Mesenchymal stem cell (in vitro differentiated cells and primary cell): Measurements from ENCODE around the gene ERI3.

Source experiments
- DNase-seq: peaks from one replicate; pipeline ENCODE4 v3.0.0-alpha.2; 2013
- H2AFZ ChIP-seq: one replicate; pipeline ENCODE4 v1.6.1; 2013; ENCODE audit warnings: low read depth, mild to moderate bottlenecking, control low read depth, inconsistent platforms, low read length, moderate library complexity
- H2AK5ac ChIP-seq: 2 replicates; pipeline ENCODE4 v1.6.1; 2013; ENCODE audit warnings: low read length, moderate library complexity, mild to moderate bottlenecking, inconsistent platforms; ENCODE audit not compliant: severe bottlenecking
- H2BK120ac ChIP-seq: one replicate; pipeline ENCODE4 v1.6.1; 2013; ENCODE audit warnings: low read depth, mild to moderate bottlenecking, inconsistent platforms, low read length, moderate library complexity
- H2BK12ac ChIP-seq, 2 experiments: one replicate each; pipeline ENCODE4 v1.6.1; 2013; ENCODE audit warnings: inconsistent platforms in 2 of 2, low read length in 2 of 2, mild to moderate bottlenecking in 2 of 2, moderate library complexity in 2 of 2, control low read depth in 1 of 2
- H2BK15ac ChIP-seq: one replicate; pipeline ENCODE4 v1.6.1; 2013; ENCODE audit warnings: mild to moderate bottlenecking, low read depth, inconsistent platforms; ENCODE audit not compliant: poor library complexity, severe bottlenecking
- H2BK5ac ChIP-seq: 2 replicates; pipeline ENCODE4 v1.6.1; 2013; ENCODE audit warnings: low read depth, mild to moderate bottlenecking, low read length, control low read depth, inconsistent platforms; ENCODE audit not compliant: poor library complexity, severe bottlenecking
- H3K14ac ChIP-seq, 2 experiments: one replicate each; pipeline ENCODE4 v1.6.1; 2013; ENCODE audit warnings: inconsistent platforms in 2 of 2, low read length in 2 of 2, control low read depth in 1 of 2, mild to moderate bottlenecking in 1 of 2, moderate library complexity in 1 of 2
- H3K18ac ChIP-seq, 2 experiments: one replicate each; pipeline ENCODE4 v1.6.1; 2013; ENCODE audit warnings: inconsistent platforms in 2 of 2, low read length in 2 of 2, control low read depth in 1 of 2, low read depth in 1 of 2, mild to moderate bottlenecking in 1 of 2
- H3K23ac ChIP-seq, 2 experiments: one replicate each; pipeline ENCODE4 v1.6.1; 2013; ENCODE audit warnings: inconsistent platforms in 2 of 2, low read length in 2 of 2, mild to moderate bottlenecking in 2 of 2, moderate library complexity in 2 of 2, control low read depth in 1 of 2
- H3K27ac ChIP-seq: 2 replicates; pipeline ENCODE4 v1.5.1; 2013; ENCODE audit warnings: mild to moderate bottlenecking, moderate library complexity, low read length, control low read depth, inconsistent platforms; ENCODE audit not compliant: poor library complexity, severe bottlenecking
- H3K27me3 ChIP-seq, 2 experiments: 2 replicates each; pipeline versions ENCODE4 v1.6.1 to v1.7.0; 2013; ENCODE audit warnings: low read length in 2 of 2, mild to moderate bottlenecking in 2 of 2, moderate library complexity in 2 of 2, control low read depth in 1 of 2, inconsistent platforms in 1 of 2; ENCODE audit not compliant: control insufficient read depth in 1 of 2, insufficient read depth in 1 of 2
- H3K36me3 ChIP-seq, 2 experiments: 2 replicates each; pipeline versions ENCODE4 v1.6.1 to v1.7.0; 2013; ENCODE audit warnings: low read length in 2 of 2, control low read depth in 1 of 2, inconsistent platforms in 1 of 2, low read depth in 1 of 2, mild to moderate bottlenecking in 1 of 2; ENCODE audit not compliant: insufficient read depth in 2 of 2, control insufficient read depth in 1 of 2
- H3K4ac ChIP-seq, 2 experiments: one replicate each; pipeline ENCODE4 v1.6.1; 2013; ENCODE audit warnings: inconsistent platforms in 2 of 2, low read length in 2 of 2, mild to moderate bottlenecking in 2 of 2, moderate library complexity in 2 of 2, control low read depth in 1 of 2, low read depth in 1 of 2
- H3K4me1 ChIP-seq: 2 replicates; pipeline ENCODE4 v1.6.1; 2013; ENCODE audit warnings: low read depth, low read length, control low read depth; ENCODE audit not compliant: control insufficient read depth, insufficient read depth
- H3K4me2 ChIP-seq: 2 replicates; pipeline ENCODE4 v1.6.1; 2013; ENCODE audit warnings: low read length, mild to moderate bottlenecking, inconsistent platforms; ENCODE audit not compliant: poor library complexity, severe bottlenecking
- H3K4me3 ChIP-seq, 2 experiments: 2 replicates each; pipeline versions ENCODE4 v1.5.1 to v1.7.0; 2013; ENCODE audit warnings: low read length in 2 of 2, mild to moderate bottlenecking in 2 of 2, control low read depth in 1 of 2, low read depth in 1 of 2; ENCODE audit not compliant: insufficient read depth in 1 of 2
- H3K79me1 ChIP-seq: replicated peaks from 2 replicates; pipeline ENCODE4 v1.6.1; 2013; ENCODE audit warnings: mild to moderate bottlenecking, control low read depth, low read length, inconsistent platforms; ENCODE audit not compliant: poor library complexity, severe bottlenecking
- H3K9ac ChIP-seq: 2 replicates; pipeline ENCODE4 v1.7.0; 2013; ENCODE audit warnings: mild to moderate bottlenecking, low read length, moderate library complexity
- H3K9me3 ChIP-seq: 2 replicates; pipeline ENCODE4 v1.7.0; 2013; ENCODE audit warnings: mild to moderate bottlenecking, low read length; ENCODE audit not compliant: control insufficient read depth
- H4K8ac ChIP-seq: one replicate; pipeline ENCODE4 v1.6.1; 2013; ENCODE audit warnings: inconsistent platforms, mild to moderate bottlenecking, low read length, moderate library complexity
- H4K91ac ChIP-seq: one replicate; pipeline ENCODE4 v1.6.1; 2013; ENCODE audit warnings: mild to moderate bottlenecking, low read length, inconsistent platforms
- WGBS: methylation state at CpG from one replicate; pipeline ENCODE4 v1.1.7; 2013; ENCODE audit warnings: mixed read lengths; 5-methylcytosine and 5-hydroxymethylcytosine counted together

ERI3 gene

GRCh38 chr1:44297695-44298400 lies 57.2 kb downstream of the ERI3 start:
- 97% methylated on average over 1 of the region's 2 CpGs for WGBS
- Histone ChIP-seq H3K18ac (no peak overlapping the region), H4K8ac (no peak overlapping the region), H3K23ac (no peak overlapping the region), H3K9me3 (no peaks in the 10 kb centered on the region), H3K4ac (no peak overlapping the region), H3K36me3 (peaks cover 60 to 67% of the 10 kb centered on the region in 2 experiments), H3K4me2 (no peak overlapping the region), H2BK5ac (no peak overlapping the region), H3K27me3 (no peaks in the 10 kb centered on the region), H3K14ac (no peak overlapping the region), H2BK120ac (no peak overlapping the region), H4K91ac (no peak overlapping the region), H3K4me3 (no peak overlapping the region), H3K9ac (no peak overlapping the region), H2BK15ac (no peak overlapping the region), H2BK12ac (no peak overlapping the region), H3K79me1 (peaks cover 17% of the 10 kb centered on the region), H2AFZ (no peak overlapping the region), H2AK5ac (no peak overlapping the region), H3K4me1 (no peaks in the 10 kb centered on the region), H3K27ac (no peak overlapping the region)
- no peak for DNase-seq

DNA sequence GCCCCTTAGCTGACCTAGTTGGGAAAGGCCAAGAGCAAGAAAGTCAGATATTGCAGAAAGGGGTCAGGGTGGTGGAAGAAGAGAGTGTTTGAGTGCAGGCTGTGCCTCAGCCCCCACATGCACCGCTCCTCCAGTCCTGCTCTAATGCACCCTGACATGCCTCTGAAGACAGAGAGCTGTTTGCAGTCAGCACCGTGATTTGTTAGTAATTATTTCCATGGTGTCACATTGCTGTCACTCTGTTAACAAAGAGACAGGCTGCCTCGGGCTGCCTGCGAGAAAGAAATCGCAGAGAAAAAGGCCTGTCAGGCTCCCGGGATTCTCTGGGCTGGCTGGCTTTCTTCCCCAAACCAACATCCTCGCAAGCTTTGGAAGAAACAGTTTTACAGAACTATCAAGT lies 58.3 kb downstream of the ERI3 start:
- no peak overlapping the region for H3K4me3 ChIP-seq
- H2BK5ac ChIP-seq = no peak overlapping the region
- no peak overlapping the region for H3K4ac ChIP-seq
- H2BK15ac ChIP-seq = no peak overlapping the region
- no peak overlapping the region for H3K14ac ChIP-seq
- H2BK120ac ChIP-seq = no peak overlapping the region
- H3K9me3 ChIP-seq = no peaks in the 10 kb centered on the region
- H3K27me3 ChIP-seq = no peaks in the 10 kb centered on the region
- WGBS = 87% methylated on average over 7 of the region's 7 CpGs
- no peak overlapping the region for H4K91ac ChIP-seq
- no peaks in the 10 kb centered on the region for H3K4me1 ChIP-seq
- H3K9ac ChIP-seq = no peak overlapping the region
- H2AFZ ChIP-seq = no peak overlapping the region
- H4K8ac ChIP-seq = no peak overlapping the region
- no peak overlapping the region for H2BK12ac ChIP-seq
- H3K4me2 ChIP-seq = no peak overlapping the region
- peaks cover 60 to 64% of the 10 kb centered on the region in 2 experiments for H3K36me3 ChIP-seq
- no peak overlapping the region for H3K27ac ChIP-seq
- H3K18ac ChIP-seq = no peak overlapping the region
- H3K79me1 ChIP-seq = peaks cover 19% of the 10 kb centered on the region
- no peak overlapping the region for H3K23ac ChIP-seq
- H2AK5ac ChIP-seq = no peak overlapping the region
- DNase-seq = no peak

- H3K4me2 ChIP-seq = no peak overlapping the region
Observed at GRCh38 chr1:44296086-44296485, 59.0 kb downstream of the ERI3 start.

DNA sequence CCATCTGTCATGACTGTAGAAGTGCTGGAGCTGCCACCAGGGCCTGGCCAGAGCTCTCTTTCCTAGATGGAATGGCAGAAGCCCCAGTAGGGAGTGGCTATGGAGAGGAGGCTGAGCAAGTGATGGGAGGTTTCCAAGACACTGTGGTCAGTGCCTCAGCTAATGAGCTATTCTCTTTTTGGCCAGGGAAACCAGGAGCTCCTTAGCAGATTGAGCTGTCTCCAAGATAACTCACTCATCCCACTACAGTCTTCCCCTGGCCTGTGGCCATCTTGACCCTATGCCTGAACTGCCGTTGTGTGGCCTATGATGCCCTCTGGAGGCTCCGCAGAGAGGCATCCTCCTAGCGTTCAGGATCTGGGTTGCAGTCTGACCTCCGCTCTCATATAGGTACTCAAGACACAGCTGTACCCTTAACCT lies 60.5 kb downstream of the ERI3 start:
- Histone ChIP-seq H3K36me3 (peaks cover 58 to 65% of the 10 kb centered on the region in 2 experiments), H2BK12ac (no peak overlapping the region), H2AK5ac (no peak overlapping the region), H3K9me3 (no peaks in the 10 kb centered on the region), H3K79me1 (peaks cover 20% of the 10 kb centered on the region), H3K27ac (no peak overlapping the region), H2BK120ac (no peak overlapping the region), H3K4ac (no peak overlapping the region), H3K9ac (no peak overlapping the region), H4K8ac (no peak overlapping the region), H2BK5ac (no peak overlapping the region), H2BK15ac (no peak overlapping the region), H3K4me3 (no peak overlapping the region), H3K27me3 (no peaks in the 10 kb centered on the region), H3K4me1 (no peaks in the 10 kb centered on the region), H3K23ac (no peak overlapping the region), H3K14ac (no peak overlapping the region), H3K4me2 (no peak overlapping the region), H2AFZ (no peak overlapping the region), H4K91ac (no peak overlapping the region), H3K18ac (no peak overlapping the region)
- WGBS = 60% methylated on average over 4 of the region's 4 CpGs
- DNase-seq = no peak

More at GRCh38 chr1:44296086-44296485, 59.0 kb downstream of the ERI3 start:
- no peak overlapping the region for H2BK5ac ChIP-seq
- H3K27ac ChIP-seq = no peak overlapping the region
- no peaks in the 10 kb centered on the region for H3K9me3 ChIP-seq
- 97% methylated on average over 5 of the region's 6 CpGs for WGBS
- peaks cover 19% of the 10 kb centered on the region for H3K79me1 ChIP-seq
- H3K4ac ChIP-seq = no peak overlapping the region
- no peak overlapping the region for H3K18ac ChIP-seq
- H3K9ac ChIP-seq = no peak overlapping the region
- no peak overlapping the region for H2BK120ac ChIP-seq
- peaks cover 62 to 66% of the 10 kb centered on the region in 2 experiments for H3K36me3 ChIP-seq
- H2AFZ ChIP-seq = no peak overlapping the region
- H3K23ac ChIP-seq = no peak overlapping the region
- no peak overlapping the region for H2BK15ac ChIP-seq
- no peak overlapping the region for H2AK5ac ChIP-seq
- no peak overlapping the region for H3K14ac ChIP-seq
- H4K91ac ChIP-seq = no peak overlapping the region
- H2BK12ac ChIP-seq = no peak overlapping the region
- no peaks in the 10 kb centered on the region for H3K4me1 ChIP-seq
- no peaks in the 10 kb centered on the region for H3K27me3 ChIP-seq
- no peak overlapping the region for H3K4me3 ChIP-seq
- H4K8ac ChIP-seq = no peak overlapping the region
- no peak for DNase-seq
